Panc1 (cell line): Measurements from ENCODE around the gene EXD3. TPM values are rescaled to one million over a fixed set of nuclear protein-coding genes. Genes with fewer than 3 reads are reported as not detected.

Source experiments
- ATAC-seq: fragments of 200-7000 bp; cut with Tn5 transposase; 2 replicates; pipeline ENCODE4 v1.9.1; 2020; ENCODE audit warnings: mild to moderate bottlenecking, moderate library complexity
- BruUV-seq: library from RNA; stranded (reverse); fragments of 400-500 nt; replicated peaks from 2 replicates; lab custom pipeline; 2021; lab: Mats Ljungman, UMichigan
- CTCF ChIA-PET: fragments of 300-600 bp; sonication (Branson Sonifier 250); formaldehyde crosslinking; loops from one replicate; lab custom pipeline; 2022; ENCODE audit warnings: antibody characterized with exemption; lab: Charles Lee
- POLR2A ChIA-PET: fragments of 300-600 bp; sonication (Branson Sonifier 250); formaldehyde crosslinking; loops from one replicate; lab custom pipeline; 2022; ENCODE audit warnings: antibody characterized with exemption; lab: Charles Lee
- DNase-seq: peaks from one replicate; pipeline ENCODE4 v3.0.0-alpha.2; 2010; ENCODE audit warnings: low read depth, low spot score
- H3K27ac ChIP-seq: 2 replicates; pipeline ENCODE4 v1.5.1; 2011; ENCODE audit warnings: mild to moderate bottlenecking, low read length, inconsistent platforms
- H3K27me3 ChIP-seq: fragments of 200-500 bp; sonication (Bioruptor generic); 2 replicates; pipeline ENCODE4 v1.6.0; 2014; ENCODE audit warnings: low read length, inconsistent platforms; ENCODE audit not compliant: control insufficient read depth, insufficient read depth
- H3K36me3 ChIP-seq: fragments of 200-500 bp; sonication (Bioruptor generic); 2 replicates; pipeline ENCODE4 v1.5.1; 2014; ENCODE audit warnings: inconsistent platforms, mild to moderate bottlenecking, low read length, moderate library complexity; ENCODE audit not compliant: control insufficient read depth, insufficient read depth
- H3K4me1 ChIP-seq: 2 replicates; pipeline ENCODE4 v1.5.1; 2011; ENCODE audit warnings: inconsistent platforms, mild to moderate bottlenecking, low read length, moderate library complexity; ENCODE audit not compliant: control insufficient read depth, insufficient read depth
- H3K4me3 ChIP-seq, 2 experiments: 2 replicates each; pipeline ENCODE4 v1.5.1; 2011 to 2012; ENCODE audit warnings: low read depth in 2 of 2, low read length in 2 of 2, mild to moderate bottlenecking in 2 of 2, inconsistent platforms in 1 of 2, moderate library complexity in 1 of 2
- H3K9me3 ChIP-seq: fragments of 200-500 bp; sonication (Bioruptor generic); 2 replicates; pipeline ENCODE4 v1.5.1; 2014; ENCODE audit warnings: low read depth, mild to moderate bottlenecking, inconsistent platforms, low read length, moderate library complexity; ENCODE audit not compliant: control insufficient read depth, insufficient read depth
- POLR2AphosphoS5 ChIP-seq: IDR thresholded peaks from 2 replicates; pipeline ENCODE4 v1.6.1; 2012; ENCODE audit warnings: mild to moderate bottlenecking, low read depth, low read length, moderate library complexity
- SIN3A ChIP-seq: IDR thresholded peaks from 2 replicates; pipeline ENCODE4 v1.6.1; 2012; ENCODE audit warnings: low read depth, mild to moderate bottlenecking, low read length, moderate library complexity, borderline replicate concordance; ENCODE audit not compliant: insufficient read depth
- TCF7L2 ChIP-seq: IDR thresholded peaks from 2 replicates; pipeline ENCODE4 v1.6.1; 2011; ENCODE audit warnings: mild to moderate bottlenecking, low read depth, low read length, inconsistent platforms
- in situ Hi-C: cut with HindIII; loops from 2 replicates; pipeline ENCODE4 v1.10.0; 2016; ENCODE audit warnings: low sequenced_read_pairs, low pct_unique_long_range_greater_than_20kb
- intact Hi-C: fragments of 100-400 bp; cut with micrococcal nuclease; formaldehyde crosslinking; loops from one replicate; pipeline ENCODE4 v1.10.0; 2022; ENCODE audit not compliant: unreplicated experiment
- total RNA-seq: library from RNA; stranded (reverse); gene quantifications from one replicate; pipeline ENCODE4 v1.2.1, GENCODE V29; 2021; ENCODE audit not compliant: unreplicated experiment
- TF ChIP-seq, protein P1 (sequence below), 2 experiments: IDR thresholded peaks; 2 replicates each; pipeline ENCODE4 v1.6.1; 2011 to 2012; ENCODE audit warnings: low read depth in 2 of 2, control low read depth in 1 of 2, low read length in 1 of 2, mild to moderate bottlenecking in 1 of 2, moderate library complexity in 1 of 2; ENCODE audit not compliant: insufficient read depth in 1 of 2
- TF ChIP-seq, protein P2 (sequence below): fragments of 450-650 bp; IDR thresholded peaks from 2 replicates; pipeline ENCODE4 v1.5.1; 2017; ENCODE audit warnings: mild to moderate bottlenecking

EXD3 gene
- total RNA-seq, 1 experiment from 2014 or later: 9.2 TPM

DNA sequence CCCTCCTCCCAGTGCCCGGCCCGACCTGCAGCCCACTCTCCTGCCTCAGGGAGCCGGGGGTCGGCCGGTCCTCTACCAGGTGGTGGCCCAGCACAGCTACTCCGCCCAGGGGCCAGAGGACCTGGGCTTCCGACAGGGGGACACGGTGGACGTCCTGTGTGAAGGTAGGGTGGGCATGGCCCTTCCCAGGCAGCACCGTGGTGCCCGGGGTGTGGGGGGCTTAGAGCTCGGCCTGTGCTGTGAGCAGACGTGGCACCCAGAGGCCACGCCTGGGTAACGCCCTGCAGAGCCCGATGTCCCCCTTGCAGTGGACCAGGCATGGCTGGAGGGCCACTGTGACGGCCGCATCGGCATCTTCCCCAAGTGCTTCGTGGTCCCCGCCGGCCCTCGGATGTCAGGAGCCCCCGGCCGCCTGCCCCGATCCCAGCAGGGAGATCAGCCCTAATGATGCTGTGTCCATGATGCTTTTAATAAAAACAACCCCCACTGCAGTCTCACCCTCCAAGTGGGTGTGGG, 11.0 kb upstream of the EXD3 start:
- in situ Hi-C loops (no loop called here), intact Hi-C loops (no loop called here)
- DNase-seq: no peak
- no peak overlapping the region for H3K27ac ChIP-seq
- TF ChIP-seq SIN3A (no peak), POLR2AphosphoS5 (no peak), TCF7L2 (no peak)
- TF ChIP-seq, protein P1, sequence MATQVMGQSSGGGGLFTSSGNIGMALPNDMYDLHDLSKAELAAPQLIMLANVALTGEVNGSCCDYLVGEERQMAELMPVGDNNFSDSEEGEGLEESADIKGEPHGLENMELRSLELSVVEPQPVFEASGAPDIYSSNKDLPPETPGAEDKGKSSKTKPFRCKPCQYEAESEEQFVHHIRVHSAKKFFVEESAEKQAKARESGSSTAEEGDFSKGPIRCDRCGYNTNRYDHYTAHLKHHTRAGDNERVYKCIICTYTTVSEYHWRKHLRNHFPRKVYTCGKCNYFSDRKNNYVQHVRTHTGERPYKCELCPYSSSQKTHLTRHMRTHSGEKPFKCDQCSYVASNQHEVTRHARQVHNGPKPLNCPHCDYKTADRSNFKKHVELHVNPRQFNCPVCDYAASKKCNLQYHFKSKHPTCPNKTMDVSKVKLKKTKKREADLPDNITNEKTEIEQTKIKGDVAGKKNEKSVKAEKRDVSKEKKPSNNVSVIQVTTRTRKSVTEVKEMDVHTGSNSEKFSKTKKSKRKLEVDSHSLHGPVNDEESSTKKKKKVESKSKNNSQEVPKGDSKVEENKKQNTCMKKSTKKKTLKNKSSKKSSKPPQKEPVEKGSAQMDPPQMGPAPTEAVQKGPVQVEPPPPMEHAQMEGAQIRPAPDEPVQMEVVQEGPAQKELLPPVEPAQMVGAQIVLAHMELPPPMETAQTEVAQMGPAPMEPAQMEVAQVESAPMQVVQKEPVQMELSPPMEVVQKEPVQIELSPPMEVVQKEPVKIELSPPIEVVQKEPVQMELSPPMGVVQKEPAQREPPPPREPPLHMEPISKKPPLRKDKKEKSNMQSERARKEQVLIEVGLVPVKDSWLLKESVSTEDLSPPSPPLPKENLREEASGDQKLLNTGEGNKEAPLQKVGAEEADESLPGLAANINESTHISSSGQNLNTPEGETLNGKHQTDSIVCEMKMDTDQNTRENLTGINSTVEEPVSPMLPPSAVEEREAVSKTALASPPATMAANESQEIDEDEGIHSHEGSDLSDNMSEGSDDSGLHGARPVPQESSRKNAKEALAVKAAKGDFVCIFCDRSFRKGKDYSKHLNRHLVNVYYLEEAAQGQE (IDR thresholded peaks at IDR 0.05; ENCODE audit: insufficient read depth in 1 of 2, low read depth in 2 of 2, low read length in 1 of 2): no peak
- TF ChIP-seq, protein P2, sequence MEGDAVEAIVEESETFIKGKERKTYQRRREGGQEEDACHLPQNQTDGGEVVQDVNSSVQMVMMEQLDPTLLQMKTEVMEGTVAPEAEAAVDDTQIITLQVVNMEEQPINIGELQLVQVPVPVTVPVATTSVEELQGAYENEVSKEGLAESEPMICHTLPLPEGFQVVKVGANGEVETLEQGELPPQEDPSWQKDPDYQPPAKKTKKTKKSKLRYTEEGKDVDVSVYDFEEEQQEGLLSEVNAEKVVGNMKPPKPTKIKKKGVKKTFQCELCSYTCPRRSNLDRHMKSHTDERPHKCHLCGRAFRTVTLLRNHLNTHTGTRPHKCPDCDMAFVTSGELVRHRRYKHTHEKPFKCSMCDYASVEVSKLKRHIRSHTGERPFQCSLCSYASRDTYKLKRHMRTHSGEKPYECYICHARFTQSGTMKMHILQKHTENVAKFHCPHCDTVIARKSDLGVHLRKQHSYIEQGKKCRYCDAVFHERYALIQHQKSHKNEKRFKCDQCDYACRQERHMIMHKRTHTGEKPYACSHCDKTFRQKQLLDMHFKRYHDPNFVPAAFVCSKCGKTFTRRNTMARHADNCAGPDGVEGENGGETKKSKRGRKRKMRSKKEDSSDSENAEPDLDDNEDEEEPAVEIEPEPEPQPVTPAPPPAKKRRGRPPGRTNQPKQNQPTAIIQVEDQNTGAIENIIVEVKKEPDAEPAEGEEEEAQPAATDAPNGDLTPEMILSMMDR: no peak
- no peaks in the 10 kb centered on the region for H3K27me3 ChIP-seq
- no peak for ATAC-seq
- CTCF ChIA-PET: interaction anchor here (0.6 kb wide), 1 partner anchor 41 kb away, joined by 9 read pairs; no protein-coding TSS in a partner anchor
- H3K9me3 ChIP-seq: no peaks in the 10 kb centered on the region
- no peaks in the 10 kb centered on the region for H3K36me3 ChIP-seq
- BruUV-seq: no TSS peak
- peaks cover 12% of the 10 kb centered on the region for H3K4me1 ChIP-seq
- POLR2A ChIA-PET: no interaction called here
- no peak overlapping the region for H3K4me3 ChIP-seq

DNA sequence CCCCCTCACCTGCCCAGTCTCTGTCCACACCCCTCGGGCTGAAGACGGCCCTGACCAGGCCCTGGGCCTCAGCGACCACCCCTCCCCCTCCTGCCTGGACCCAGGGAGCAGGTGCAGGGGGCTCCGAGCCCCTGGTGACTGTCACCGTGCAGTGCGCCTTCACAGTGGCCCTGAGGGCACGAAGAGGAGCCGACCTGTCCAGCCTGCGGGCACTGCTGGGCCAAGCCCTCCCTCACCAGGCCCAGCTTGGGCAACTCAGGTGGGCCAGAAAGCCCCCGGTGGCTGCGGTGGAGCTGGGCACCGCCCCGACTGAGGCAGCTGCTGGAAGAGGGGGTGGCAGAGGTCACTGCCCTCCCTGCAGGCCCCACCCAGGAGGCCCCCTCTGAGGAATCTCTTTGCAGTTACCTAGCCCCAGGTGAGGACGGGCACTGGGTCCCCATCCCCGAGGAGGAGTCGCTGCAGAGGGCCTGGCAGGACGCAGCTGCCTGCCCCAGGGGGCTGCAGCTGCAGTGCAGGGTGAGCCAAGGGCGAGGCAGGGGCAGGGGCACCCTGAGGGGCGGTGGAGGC, 10.5 kb upstream of the EXD3 start:
- CTCF ChIA-PET: interaction anchor here (0.6 kb wide), 1 partner anchor 40 kb away, joined by 9 read pairs; no protein-coding TSS in a partner anchor
- H3K4me3 ChIP-seq: no peak overlapping the region
- BruUV-seq: no TSS peak
- no peaks in the 10 kb centered on the region for H3K36me3 ChIP-seq
- no peak overlapping the region for H3K27ac ChIP-seq
- DNase-seq: no peak
- intact Hi-C loops: no loop called here
- POLR2A ChIA-PET: no interaction called here
- TF ChIP-seq, protein P1 (IDR thresholded peaks at IDR 0.05; ENCODE audit: insufficient read depth in 1 of 2, low read depth in 2 of 2, low read length in 1 of 2): no peak
- TF ChIP-seq, protein P2: no peak
- TF ChIP-seq SIN3A (no peak), TCF7L2 (no peak)
- no peaks in the 10 kb centered on the region for H3K27me3 ChIP-seq
- in situ Hi-C loops: no loop called here
- H3K9me3 ChIP-seq: no peaks in the 10 kb centered on the region
- no peak for ATAC-seq
- H3K4me1 ChIP-seq: peaks cover 12% of the 10 kb centered on the region
